Right hindlimb (tissue), 1 donor: Measurements from ENCODE around the gene ING5.

ENCODE experiments used
- DNase-seq: peaks from one replicate; pipeline ENCODE4 v3.0.0-alpha.2; 2018

The ING5 gene

DNA sequence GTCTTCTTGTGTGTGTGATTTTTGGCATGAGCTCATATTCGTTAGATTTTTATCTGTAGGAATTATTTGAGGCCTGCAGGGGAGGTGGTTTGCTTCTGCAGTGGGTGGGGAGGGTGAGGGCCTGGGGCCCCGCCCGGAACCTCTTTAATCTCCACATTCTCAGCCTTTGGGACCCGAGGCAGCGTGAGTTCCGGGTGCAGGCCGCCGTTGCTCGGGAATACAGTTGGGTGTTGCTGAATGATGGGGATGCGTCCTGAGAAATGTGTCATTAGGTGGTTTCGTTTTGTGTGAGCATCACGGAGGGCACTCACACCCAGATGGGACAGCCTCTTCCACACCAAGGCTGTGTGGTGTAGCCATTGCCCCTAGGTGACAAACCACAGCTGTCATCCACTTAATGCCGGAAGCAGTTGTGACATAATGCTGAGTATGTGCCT lies 61.1 kb downstream of the ING5 start:
- DNase-seq, result no peak

DNA sequence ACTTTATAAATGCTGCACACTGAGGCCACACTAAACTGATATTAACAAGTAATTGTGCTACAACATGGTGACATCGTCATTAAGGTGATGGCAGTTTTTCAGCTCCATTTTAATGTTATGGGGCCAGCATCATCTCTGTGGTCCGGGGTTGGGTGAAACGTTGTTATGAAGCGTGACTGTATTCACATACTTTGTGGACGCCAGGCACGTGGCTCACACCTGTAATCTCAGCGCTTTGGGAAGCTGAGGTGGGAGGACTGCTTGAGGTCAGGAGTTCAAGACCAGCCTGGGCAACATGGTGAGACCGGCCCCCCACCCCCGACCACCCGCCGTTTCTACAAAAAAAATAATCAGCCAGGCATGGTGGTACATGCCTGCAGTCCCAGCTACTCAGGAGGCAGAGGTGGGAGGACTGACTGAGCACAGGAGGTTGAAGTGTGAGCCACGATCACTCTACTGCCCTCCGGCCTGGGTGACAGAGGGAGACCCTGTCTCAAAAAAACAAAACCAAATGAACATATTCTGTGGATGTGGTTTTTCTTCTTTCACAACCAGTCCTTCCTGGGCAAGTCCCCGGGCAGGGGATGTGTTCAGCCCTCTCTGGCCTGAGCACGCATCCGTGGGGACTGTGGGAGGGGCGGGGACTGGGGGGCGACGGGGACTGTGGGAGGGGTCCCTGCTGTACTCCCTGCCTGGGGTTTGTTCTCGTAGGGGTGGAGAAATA lies 61.9 kb downstream of the ING5 start:
- DNase-seq, result peak; percentile 10

DNA sequence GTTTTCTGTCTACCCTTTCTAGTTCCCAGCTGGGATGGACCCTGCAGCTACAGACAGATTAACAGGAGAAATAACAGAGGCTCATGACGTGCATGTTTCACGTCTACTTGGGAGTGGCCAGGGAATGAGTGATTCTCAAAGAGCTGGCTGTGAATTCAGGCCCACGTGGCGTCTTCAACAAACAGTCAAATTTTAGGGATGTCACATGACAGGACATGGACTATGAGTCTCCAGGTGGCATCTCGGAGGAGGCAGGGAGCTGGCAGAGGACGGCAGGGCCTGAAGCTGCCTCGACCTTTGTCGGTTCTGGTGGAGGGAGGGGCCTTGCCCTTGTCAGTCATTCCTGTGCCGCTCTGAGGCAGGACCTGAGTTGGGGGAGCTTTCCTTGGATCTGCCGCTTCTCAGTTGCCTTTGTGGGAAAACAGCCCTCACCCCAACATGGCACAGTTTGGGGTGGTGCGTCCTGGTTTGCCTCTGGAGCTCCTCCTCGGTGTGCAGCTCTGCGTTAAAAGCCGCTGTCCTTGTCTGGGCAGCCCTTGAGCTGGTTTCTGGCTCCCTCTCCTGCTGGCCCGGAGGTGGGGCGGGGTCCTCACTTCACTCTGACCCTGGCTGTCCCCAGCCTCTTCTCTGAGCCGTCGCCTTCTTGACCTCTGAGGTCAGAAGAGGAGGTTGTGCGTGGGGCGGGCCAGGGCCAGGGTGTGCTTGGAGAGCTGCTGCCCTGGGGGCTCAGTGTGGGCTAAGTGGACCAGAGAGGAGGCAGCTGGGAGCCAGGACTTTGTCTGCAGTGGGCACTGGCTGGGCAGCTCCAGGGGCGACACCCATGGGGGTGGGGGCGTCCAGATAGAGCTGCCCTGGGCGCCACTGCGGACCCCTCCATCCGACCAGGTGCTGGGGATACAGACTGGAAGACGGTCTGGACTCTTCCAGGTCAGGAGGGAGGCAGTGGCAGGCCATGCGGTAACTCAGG lies 62.7 kb downstream of the ING5 start:
- DNase-seq, result peak; percentile 17

DNA sequence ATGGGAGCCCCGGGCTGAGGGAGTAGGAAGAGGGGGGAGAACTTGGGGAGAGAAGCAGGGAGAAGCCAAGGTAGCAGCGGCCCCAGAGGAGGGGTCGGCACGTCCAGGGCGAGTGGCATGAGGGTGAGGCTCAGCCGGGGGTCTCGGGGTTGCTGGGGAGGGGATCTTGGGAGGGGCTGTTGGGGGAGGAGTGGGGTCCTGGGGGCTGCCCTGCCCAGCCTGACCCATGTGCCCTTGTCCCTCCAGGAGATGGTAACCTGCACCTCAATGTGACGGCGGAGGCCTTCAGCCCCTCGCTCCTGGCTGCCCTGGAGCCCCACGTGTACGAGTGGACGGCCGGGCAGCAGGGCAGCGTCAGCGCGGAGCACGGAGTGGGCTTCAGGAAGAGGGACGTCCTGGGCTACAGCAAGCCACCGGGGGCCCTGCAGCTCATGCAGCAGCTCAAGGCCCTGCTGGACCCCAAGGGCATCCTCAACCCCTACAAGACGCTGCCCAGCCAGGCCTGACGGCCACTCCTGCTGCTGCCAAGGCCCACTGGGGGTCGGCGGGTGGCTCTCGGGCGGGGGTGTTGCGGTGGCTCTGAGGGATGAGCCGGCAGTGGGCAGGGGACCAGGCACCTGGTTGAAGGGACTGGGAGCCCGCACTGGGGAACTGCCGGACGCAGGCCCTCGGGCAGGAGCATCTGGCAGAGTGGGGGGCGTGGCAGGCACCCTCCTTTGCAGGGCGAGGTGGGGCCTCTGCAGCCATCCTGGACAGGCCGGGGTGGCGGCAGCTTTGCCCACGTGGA lies 65.8 kb downstream of the ING5 start:
- no peak for DNase-seq

DNA sequence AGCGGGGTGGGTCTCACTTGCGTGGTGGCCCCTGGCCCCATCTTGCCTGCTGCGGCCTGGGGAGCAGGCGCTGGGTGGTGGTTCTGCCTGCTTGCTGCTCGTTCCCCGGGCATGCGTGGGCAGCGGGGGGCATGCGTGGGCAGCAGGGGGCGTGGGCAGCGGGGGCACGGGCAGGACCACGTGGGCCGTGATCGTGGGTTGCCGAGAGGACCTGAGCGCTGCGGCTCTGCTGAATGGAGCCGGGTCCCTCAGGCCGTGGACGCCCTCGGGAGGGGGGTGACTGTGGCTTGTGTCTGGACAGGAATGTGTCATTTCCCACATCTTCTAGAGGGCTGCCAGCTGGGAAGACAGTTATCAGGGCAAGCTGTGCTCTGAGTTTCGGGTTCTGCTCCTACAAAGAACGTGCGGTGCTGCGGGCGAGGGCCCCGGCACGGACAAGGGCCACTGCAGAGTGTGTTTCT lies 66.4 kb downstream of the ING5 start:
- no peak for DNase-seq

DNA sequence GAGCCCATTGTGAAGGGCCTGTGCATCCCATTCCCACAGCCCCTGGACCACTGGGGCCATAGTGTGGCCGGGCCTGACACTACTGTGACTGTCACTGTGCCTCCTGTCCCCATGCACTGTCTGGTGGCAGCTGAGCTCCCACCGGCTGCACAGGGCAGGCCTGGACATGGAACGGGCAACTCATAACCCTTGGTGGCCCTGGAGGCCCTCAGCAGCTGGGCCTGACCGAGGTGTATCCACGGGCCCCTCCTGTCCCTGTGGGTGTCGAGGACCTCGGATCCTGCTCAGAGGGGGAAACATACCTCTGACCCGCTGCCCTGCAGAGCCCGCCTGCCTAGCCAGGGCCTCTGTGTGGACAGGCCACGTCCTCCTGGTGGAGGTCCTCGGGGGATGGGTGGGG lies 67.0 kb downstream of the ING5 start:
- DNase-seq, result no peak

DNA sequence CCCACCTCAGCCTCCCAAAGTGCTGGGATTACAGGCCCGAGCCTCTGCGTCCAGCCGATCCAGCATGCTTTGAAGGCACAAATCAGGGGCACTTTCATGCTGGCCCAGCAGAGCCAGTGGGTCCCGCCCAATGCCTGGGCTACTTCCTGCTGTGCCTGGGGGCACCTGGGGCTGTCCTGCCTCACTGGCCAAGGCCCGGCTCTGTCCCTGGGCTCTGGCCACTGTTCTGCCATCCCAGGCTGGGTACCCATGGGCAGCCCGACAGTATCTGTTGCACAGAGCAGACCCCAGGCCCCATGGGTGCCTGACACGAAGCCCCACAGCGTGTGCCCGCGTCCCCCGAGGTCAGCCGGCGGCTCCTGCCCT lies 68.0 kb downstream of the ING5 start:
- DNase-seq, result no peak

DNA sequence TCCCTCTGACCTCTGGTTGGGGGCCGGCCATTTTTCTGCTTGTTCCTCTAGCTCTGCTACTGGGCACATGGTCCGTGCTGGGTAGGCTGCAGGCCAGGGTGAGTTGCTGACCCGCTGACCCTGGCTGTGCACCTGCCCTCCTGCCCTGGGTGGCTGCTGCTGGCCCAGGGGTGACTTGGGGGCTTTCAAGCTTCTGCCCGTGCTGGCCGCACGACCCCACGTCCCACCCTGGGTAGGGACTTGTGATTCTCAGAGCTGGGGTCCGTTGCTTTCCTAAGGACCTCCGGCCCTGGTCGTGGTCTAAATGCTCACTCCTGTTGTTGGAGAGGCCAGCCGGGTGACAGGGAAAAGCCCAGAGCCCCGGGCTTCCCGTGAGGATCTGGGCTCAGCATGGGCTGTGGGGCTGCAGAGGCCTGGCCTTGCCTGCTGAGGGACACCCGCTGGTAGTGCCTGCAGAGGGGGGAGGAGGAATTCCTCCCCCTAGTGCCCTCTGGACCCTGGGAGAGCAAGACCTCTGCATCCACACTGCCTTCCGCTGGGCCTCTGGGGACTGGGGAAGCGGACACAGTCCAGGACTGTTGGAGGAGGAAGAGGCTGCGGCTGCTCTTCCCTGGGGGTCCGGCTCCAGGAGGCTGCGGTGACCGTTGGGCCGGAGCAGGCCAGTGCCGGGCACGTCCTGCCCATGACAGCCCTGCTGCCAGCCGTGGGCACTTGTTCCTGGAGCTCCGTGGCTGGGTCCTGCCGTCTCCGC lies 68.5 kb downstream of the ING5 start:
- DNase-seq, result no peak

DNA sequence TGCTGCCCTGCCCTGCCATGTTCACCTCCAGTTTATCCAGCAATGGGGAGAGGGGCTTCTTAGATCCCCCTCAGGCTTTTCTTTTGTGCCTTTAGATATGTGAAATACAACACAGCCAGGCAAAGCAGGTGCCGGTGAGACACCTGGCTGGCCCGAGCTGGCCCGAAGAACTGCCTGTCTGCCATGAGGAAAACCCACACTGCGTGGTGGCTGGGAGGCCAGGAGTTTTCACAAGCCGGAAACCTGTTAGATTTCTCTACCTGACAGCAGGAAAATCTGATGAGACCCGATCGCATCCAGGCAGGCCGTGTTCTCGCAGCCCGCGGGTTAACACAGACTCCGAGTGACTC lies 69.1 kb downstream of the ING5 start:
- DNase-seq, result no peak

DNA sequence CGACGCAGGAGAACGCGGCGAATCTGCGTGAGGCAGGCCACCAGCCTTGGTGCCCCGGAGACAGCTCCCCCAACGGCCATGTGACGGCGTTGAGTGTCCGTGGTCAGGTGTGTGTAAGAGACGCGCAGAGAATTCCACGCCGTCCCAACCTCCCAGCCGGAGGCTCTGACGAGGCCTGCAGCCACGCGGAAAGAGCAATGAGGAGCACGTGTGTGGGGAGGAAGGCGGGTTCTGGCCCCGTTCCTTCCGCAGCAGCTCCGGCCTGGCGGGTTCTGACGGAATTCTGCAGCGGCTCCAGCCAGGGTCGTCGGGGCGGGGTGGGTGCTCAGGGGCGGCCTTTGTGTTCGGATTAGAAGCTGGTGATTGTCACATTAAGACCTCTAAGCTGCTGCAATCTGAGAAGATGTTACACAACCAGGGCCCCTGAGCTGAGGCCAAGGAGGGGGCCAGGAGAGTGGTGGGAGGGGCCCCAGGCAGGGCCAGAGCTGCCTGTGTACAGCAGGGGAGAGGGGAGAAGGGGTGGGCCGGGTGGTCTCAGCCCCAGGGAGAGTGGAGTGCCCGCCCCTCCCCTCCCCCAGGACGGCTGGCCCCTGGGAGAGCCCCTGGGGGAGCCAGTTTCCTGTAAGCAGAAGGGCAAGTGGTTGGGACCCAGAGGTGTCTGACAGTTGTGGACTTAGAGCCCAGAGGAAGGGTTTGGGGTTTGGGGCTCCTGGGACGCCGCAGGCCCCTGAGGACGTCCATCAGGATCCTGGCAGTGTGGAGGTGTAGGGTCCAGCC lies 69.6 kb downstream of the ING5 start:
- DNase-seq, result peak; percentile 77

DNA sequence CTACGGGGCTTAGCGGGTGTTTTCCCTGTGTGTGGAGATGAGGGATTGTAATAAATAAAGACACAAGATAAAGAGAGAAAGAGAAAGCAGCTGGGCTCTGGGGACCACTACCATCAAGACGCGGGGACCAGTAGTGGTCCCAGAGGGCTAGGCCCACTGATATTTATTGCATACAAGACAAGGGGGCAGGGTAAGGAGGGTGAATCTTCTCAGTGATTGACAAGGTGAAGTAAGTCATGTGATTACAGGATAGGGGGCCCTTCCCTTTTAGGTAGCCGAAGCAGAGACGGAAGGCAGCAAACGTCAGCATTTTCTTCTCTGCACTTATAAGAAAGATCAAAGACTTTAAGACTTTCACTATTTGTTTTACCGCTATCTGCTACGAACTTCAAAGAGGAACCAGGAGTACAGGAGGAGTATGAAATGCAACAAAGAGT lies 70.2 kb downstream of the ING5 start:
- no peak for DNase-seq

DNA sequence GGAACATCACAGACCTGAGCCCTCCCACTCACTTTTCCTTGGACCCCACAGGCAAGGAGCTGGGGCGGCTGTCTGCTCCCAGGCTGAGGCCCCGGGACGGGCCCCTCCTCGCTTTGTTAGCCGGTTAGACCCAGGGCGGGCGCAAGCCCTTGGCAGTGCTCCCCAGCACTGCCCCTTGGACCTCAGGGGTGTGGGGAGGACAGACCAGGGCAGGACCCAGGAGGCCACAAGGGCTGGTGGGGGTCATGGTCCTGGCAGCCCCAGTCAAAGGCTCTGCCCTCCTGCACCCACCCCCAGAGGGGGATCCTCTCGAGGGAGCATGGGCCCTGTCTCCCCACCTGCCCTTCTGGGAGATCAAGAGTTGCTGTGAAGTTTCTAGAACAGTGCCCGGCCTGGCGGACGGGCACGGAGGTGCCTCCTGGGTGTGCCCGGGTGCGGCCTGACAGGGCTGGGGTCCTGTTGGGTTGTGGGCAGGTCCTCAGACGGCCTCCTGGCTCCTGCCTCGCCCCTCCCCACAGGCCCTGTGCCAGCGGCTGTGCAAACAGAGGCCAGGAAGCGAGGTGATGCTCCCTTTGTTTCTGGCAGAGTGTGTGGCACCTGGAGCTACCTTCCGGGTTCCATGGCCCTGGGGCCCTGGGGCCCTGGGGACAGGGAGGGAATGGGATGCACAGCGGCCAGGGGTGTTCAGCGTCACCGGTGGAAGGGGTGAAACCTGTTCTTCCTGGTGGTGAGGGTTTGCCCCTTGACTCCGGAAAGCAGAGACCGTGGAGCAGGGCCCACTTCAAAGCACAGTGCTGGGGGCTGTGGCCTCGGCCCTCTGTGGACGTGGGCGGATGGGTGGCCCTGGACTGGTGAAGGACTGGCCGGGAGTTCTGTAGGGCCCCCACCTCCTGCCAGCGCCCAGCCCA lies 71.9 kb downstream of the ING5 start:
- no peak for DNase-seq

DNA sequence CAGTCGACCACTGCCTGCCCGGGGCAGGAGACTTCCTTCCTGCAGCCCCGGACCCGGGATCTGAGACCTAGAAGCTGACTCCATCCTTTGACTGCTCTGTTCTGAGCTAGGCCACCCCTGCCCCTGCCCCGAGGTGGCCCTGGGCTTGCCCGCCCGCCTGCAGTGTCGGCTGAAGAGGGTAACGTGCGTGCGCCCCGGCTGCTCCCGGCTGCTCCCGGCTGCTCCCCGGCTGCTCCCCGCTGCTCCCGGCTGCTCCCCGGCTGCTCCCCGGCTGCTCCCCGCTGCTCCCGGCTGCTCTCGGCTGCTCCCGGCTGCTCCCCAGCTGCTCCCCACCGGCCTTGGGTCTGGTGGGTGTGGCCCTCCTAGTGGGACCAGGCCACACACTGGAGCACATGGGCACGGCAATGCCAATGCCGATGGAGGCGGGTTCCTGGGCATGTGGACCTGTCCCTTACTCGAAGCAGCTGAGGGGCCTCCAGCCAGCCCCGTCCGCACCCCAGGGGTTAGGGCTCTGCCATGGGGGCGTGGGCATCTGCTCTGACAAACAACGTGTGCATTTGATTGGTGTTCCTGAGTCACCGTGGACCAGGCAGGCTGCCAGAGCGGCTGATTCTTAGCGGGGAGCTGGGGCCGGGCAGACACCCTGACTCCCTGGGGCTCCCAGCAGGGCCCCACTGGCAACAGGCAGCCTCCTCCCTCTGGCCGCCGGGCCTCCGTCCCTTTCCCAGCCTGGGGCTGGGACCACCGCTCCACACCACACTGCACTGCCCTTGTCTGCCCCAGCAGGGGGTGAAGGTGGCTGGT lies 72.8 kb downstream of the ING5 start:
- no peak for DNase-seq

DNA sequence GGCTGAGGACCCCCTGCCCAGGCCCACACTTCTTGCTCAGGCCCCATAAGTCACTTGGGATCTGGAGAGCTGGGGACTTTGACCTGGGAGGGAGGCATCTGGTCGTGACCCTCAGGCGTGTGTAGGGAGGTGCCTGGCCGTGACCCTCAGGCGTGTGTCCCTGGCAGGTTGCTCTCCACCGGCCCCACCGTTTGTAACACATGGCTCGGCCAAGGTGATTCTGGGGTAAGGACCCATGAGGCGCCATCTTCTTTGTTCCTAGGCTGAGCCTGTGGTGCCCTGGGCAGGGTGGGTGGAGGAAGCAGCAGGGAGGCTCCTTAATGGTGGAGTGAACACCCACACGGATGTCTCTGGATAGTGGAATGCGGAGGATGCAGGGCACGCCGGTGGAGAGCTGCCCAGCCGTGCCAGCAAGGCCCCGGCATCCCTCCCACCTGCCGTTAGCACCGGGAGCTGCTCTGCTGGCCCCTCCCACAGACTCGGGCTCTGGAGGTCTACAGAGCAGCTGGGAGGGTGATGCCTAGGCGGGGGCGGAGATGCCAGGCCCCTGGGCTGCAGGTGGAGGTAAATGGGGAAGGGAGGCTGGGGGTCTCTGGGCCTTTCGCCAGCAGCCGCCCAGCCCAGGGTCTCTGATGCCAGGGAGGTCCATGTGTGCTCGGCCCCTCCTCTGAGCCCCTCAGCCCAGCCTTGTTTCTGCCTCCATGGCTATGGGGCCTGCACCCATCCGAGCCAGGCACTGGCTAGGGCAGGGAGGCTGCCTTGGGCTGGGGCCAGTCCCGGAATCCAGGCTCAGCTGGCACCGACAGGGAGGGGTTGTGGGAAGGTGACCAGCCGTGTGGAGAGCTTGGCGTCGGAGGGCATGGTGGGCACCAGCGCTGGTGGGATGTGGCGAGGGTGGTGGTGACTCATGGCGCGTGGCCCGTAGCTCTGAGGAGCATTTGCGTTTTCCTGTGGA lies 73.7 kb downstream of the ING5 start:
- DNase-seq, result no peak

DNA sequence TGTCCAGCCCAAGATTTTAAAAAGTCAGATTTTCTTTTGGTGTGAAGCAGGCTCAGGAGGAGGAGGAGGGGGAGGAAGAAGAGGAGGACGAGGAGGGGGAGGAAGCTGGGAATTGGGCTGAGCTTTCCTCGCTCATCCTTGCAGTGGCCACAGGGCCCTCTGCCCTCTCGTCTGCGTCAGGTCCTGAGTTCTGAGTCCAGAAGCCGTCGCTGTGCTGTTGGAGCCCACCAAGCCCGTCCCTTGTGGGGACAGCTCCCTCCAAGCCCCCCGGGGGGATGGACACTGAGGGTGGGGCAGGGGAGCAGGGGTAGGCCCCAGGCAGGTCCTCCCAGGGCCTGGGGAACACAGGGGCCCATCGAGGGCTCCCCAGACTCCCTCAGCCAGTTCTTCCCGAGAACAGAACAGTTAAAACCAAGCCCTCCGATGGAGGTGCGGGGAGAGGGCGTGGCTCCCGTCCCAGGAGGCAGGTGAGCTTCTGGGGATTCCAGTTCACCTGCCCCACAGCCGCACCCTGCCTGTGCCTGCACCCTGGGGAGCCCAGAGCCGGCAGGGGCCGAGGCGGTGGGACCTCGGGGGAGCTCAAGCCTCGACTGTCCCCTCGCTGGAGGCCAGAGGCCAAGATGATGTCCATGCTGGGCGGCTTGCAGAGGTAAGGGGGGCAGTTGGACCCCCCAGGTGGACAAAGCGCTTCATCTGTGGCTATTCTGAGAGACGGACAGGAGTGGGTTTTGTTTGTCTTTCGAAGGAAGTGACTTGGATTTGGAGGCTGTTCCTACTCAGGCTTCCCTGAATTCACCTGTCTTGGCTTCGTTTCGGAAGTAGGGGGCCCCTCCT lies 74.7 kb downstream of the ING5 start, which contains the start of gene GAL3ST2:
TSS of gene GAL3ST2 (plus strand) at position 487 of the 834 bp plus-strand sequence. CDS start at position 621, 134 bp downstream.
- DNase-seq, result no peak

DNA sequence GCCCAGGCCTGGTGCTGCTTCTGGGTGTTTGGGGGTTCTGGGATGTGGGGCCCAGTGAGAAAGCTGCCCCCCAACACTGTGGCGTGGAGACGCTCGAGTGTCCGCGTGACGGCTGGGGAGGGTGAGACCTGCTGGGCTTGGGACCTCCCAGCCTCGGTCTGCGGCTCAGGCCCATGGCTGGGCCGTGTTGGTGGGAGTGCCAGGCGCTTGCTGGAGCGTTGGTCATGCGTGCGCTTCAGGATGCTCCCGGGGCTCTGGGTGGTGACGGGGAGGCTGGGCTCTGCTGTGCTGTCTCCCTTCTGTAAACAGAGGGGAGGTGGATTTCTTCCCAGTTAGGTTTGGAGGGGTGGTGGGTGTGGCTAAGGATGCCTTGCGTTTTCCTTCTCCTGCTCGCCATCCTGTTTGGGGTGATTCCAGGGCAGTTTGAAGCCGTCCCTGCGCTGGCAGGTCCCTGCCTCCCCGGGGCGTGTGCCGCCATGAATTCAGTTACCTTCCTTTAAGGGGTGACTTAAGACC lies 75.4 kb downstream of the ING5 start:
- DNase-seq, result no peak
